ENCODE data around the gene CDR2L. TPM values are rescaled to one million over a fixed set of nuclear protein-coding genes. Genes with fewer than 3 reads are reported as not detected.
"Not testable (repeated sequence)": the region's sequence is repeated elsewhere in the genome, so short reads cannot be mapped to it uniquely, and the experiment has no call there.

Gene CDR2L
- polyA plus RNA-seq, 1 experiment = 19.6 TPM

GRCh38 chr17:74963656-74964055 is 23.8 kb upstream of the CDR2L start:
- no peaks in the 10 kb centered on the region for H3K36me3 ChIP-seq (ENCODE audit: control insufficient read depth, insufficient read depth, low read length)
- TF ChIP-seq CTCF (IDR thresholded peaks at IDR 0.05; ENCODE audit: insufficient read depth, low read depth, low read length) = 0 out of 2 replicates have a peak, but pooled peaks have one; percentile 16
- H3K4me3 ChIP-seq (ENCODE audit: low read depth, low read length) = no peak overlapping the region
- CTCF ChIA-PET = interaction anchor here (0.7 to 5.2 kb wide), 8 partner anchors 10 to 238 kb away, joined by 3 to 52 read pairs (median 4); partner anchors contain the start of genes CDR2L and MRPL58
- POLR2A ChIA-PET = no interaction called here
- DNase-seq (ENCODE audit: low read depth) = no peak
- no peaks in the 10 kb centered on the region for H3K27me3 ChIP-seq (ENCODE audit: control insufficient read depth, insufficient read depth, low read length)

GRCh38 chr17:74964246-74964761 is 23.1 kb upstream of the CDR2L start:
- Histone ChIP-seq H3K27me3 (ENCODE audit: control insufficient read depth, insufficient read depth, low read length) (no peaks in the 10 kb centered on the region), H3K4me3 (ENCODE audit: low read depth, low read length) (no peak overlapping the region), H3K36me3 (ENCODE audit: control insufficient read depth, insufficient read depth, low read length) (no peaks in the 10 kb centered on the region)
- ChIA-PET CTCF (interaction anchor here (0.7 to 5.2 kb wide), 6 partner anchors 9 to 238 kb away, joined by 3 to 52 read pairs (median 4); partner anchors contain the start of gene MRPL58), POLR2A (no interaction called here)
- TF ChIP-seq CTCF (IDR thresholded peaks at IDR 0.05; ENCODE audit: insufficient read depth, low read depth, low read length) = no peak
- DNase-seq (ENCODE audit: low read depth) = no peak

- no peak for TF ChIP-seq CTCF (IDR thresholded peaks at IDR 0.05; ENCODE audit: insufficient read depth, low read depth, low read length)
- POLR2A ChIA-PET = no interaction called here
- Histone ChIP-seq H3K27me3 (ENCODE audit: control insufficient read depth, insufficient read depth, low read length) (no peaks in the 10 kb centered on the region), H3K4me3 (ENCODE audit: low read depth, low read length) (no peak overlapping the region), H3K36me3 (ENCODE audit: control insufficient read depth, insufficient read depth, low read length) (no peaks in the 10 kb centered on the region)
- DNase-seq (ENCODE audit: low read depth) = no peak
- CTCF ChIA-PET = interaction anchor here (5.2 kb wide), 1 partner anchor 46 kb away, joined by 52 read pairs; the partner anchor contains the start of gene MRPL58
Measured at GRCh38 chr17:74964988-74965622, 22.3 kb upstream of the CDR2L start.

- ChIA-PET CTCF (interaction anchor here (1.0 to 3.6 kb wide), 2 partner anchors 10 to 20 kb away, joined by 3 to 15 read pairs; no protein-coding TSS in a partner anchor), POLR2A (interaction anchor here (0.6 kb wide), 1 partner anchor 103 kb away, joined by 9 read pairs; no protein-coding TSS in a partner anchor)
- H3K36me3 ChIP-seq (ENCODE audit: control insufficient read depth, insufficient read depth, low read length) = no peaks in the 10 kb centered on the region
- no peak for DNase-seq (ENCODE audit: low read depth)
- H3K4me3 ChIP-seq (ENCODE audit: low read depth, low read length) = no peak overlapping the region
- H3K27me3 ChIP-seq (ENCODE audit: control insufficient read depth, insufficient read depth, low read length) = peaks cover 9% of the 10 kb centered on the region
- TF ChIP-seq CTCF (IDR thresholded peaks at IDR 0.05; ENCODE audit: insufficient read depth, low read depth, low read length) = no peak
Measured at GRCh38 chr17:74968361-74968780, 19.1 kb upstream of the CDR2L start.

GRCh38 chr17:74969501-74969900 is 17.9 kb upstream of the CDR2L start:
- POLR2A ChIA-PET; H3K27me3 ChIP-seq (ENCODE audit: control insufficient read depth, insufficient read depth, low read length); DNase-seq (ENCODE audit: low read depth); H3K4me3 ChIP-seq (ENCODE audit: low read depth, low read length); H3K36me3 ChIP-seq (ENCODE audit: control insufficient read depth, insufficient read depth, low read length): not testable (repeated sequence)
- CTCF ChIA-PET = interaction anchor here (0.7 to 3.7 kb wide), 4 partner anchors 8 to 601 kb away, joined by 3 to 26 read pairs (median 9); no protein-coding TSS in a partner anchor

Measured in BJ (cell line).